ENCODE data around the gene NKIRAS2.
"Not testable (repeated sequence)": the region's sequence is repeated elsewhere in the genome, so short reads cannot be mapped to it uniquely, and the experiment has no call there.

Gene NKIRAS2

DNA sequence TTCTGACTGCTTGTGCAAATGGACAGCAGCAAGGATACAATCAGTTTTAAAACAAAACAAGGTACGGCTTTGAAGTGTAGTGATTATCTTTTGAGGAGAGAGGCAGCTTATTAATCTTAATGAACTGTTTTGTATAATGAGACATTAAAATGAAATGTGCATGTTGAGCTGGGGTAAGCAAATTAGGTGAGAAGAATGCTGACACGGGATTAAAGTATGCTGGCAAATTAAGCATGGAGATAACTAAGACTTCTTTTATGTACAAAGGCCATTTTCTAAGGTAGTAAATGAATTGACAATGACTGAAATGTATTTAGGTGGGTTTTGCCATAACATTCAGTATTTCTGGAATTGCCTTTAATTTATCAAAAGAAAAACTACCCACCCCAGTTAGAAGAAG lies 21.4 kb upstream of the NKIRAS2 start:
- DNase-seq (ENCODE audit: low spot score): no peak

DNA sequence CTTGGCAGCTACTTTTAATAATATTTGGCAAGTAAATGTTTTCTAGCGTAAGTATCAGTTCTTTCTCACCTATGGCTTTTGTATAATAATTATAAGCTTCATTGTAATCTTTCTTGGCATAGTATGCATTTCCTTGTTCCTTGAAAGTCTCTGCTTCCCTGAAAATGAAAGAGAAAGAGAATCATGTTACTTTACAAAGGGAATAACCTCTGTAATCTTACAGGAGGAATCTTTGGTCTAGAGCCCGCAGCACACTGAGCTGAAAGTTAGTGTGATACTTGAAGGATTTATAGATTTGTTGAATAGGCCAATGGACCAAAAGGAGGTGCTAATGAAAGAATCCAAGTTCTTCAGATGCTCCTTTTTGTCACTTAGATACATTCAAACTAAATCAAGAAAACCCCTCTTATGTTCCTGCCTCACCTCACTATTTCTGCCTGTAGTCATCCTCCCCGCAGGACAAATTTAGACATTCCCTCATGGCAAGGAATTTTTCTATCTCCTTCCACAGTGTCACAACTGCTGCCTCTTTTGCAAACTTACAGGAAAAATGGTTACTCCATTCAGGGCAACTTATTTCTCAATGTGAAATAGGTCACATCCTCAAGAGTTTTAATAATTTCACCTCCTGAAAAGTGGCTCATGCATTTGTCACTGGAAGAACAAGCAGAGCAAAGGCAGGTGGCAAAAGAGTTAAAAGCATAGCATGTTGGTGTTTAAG lies 19.3 kb upstream of the NKIRAS2 start:
- DNase-seq (ENCODE audit: low spot score): no peak

DNA sequence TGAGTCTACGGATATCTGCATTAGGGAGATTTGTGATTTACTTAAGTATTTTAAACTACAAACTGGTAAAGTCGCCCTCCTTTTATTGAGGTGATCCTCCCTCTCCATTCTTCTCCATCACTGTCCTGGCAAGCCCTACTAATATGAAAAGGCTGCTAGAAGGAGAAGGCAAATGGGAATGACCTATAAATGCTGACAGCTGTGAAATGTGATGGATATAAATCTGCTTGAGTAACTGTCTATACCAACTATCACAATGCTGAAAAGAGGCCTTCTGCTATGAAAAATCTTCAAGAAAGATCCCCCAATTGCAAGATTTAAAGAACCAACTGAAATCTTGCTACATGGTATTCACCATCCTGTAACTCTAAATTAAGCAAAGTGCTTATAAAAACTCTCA lies 18.2 kb upstream of the NKIRAS2 start:
- no peak for DNase-seq (ENCODE audit: low spot score)

DNA sequence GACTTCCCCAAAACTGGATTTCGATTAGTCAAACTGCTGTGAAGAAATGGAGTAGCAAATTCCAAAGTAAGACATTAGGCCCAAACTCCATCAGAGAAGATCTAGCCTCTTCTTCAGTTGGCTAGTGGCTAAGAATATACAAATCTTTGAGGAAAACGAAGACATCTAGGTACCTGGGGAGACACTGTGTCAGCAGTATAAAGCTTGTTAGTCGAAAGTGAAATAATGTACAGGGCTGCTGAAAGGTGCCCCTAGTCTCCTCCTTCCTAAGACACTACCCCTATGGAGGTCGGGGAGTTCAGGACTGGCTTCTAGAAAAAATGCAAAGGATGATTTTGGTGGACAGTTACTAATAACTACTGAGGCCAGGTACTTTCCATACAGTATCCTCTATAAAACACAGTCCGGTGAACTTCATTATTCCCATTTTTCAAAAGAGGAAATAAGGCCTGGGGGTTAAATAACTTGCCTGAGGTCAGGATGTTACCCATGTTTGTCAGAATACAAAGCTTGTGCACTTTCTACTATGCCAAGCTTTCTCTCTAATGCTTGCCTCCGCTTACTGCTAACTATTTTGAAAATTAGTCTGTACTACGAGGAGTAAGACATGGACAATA lies 17.6 kb upstream of the NKIRAS2 start:
- no peak for DNase-seq (ENCODE audit: low spot score)

DNA sequence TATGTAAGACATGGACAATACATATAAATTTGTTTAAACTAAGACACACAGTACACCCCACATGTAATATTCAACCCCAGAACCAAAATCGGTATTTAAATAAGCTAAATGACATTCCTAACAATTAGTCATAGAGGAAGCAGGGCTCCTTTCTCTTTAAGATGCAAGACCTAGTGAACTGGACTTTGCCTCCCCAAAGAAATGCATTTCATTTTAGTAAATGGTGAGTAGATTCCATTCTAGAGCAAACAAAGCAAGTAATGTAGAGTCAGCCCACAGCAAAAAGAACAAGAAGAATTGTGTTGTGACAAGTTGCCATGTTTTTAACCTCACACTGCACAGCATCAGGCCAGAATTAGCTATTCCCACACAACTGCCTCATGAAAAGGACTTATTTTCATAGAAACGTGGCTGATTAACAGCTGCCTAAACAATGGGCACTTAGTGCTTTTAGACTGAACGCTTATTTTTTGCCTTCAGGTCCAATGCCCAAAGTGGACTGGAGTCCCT lies 17.0 kb upstream of the NKIRAS2 start:
- no peak for DNase-seq (ENCODE audit: low spot score)

DNA sequence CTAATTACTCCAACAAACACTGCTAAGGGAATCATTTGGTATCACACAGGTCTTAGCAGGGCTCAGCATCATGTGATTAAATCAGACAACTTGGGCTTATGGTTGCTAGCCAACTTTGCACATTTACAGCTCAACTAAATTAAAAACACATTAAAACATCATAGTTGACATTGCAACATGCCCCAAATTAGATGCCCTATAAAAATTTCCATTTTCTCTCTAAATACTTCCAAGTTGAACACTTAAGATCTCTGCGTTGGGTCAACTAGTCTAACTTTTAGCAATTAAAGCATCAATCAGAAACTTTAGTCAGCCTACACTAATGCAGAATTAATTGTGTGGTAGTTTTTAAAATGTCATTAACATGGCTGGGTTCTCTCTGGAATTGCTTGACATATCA lies 14.7 kb upstream of the NKIRAS2 start:
- DNase-seq (ENCODE audit: low spot score): no peak

DNA sequence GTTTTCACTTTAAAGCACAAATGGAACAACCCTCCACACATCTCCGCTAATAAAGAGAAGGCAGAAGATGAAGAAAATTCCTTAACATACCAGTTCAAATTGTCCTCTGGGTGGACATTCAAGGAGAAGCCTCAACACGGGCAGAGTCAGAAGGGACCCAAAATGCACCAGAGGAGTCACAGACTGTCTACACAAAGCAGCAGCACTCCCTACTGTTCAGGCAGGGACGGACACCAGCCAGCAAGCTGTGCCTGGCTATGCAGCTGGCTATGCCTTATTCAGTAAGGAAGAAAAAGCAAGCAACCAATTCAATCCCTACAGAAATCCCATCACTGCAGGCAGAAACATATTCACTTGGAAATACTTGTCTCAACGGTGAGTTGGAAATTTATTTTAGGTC lies 10.7 kb upstream of the NKIRAS2 start:
- DNase-seq (ENCODE audit: low spot score): no peak

DNA sequence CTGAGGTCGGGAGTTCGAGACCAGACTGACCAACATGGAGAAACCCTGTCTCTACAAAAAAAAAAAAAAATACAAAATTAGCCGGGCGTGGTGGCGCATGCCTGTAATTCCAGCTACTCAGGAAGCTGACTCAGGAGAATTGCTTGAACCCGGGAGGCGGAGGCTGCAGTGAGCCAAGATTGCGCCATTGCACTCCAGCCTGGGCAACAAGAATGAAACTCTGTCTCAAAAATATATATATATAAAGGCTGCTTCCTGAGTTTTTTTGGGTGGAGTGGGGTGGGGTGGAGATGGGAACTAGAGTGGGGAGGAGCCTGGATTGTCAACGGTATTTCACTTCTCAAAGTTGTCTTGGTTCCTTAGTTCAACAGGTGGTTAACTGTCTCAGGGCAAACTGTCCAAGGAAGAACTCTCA lies 9.6 kb upstream of the NKIRAS2 start:
- DNase-seq (ENCODE audit: low spot score): not testable (repeated sequence)

DNA sequence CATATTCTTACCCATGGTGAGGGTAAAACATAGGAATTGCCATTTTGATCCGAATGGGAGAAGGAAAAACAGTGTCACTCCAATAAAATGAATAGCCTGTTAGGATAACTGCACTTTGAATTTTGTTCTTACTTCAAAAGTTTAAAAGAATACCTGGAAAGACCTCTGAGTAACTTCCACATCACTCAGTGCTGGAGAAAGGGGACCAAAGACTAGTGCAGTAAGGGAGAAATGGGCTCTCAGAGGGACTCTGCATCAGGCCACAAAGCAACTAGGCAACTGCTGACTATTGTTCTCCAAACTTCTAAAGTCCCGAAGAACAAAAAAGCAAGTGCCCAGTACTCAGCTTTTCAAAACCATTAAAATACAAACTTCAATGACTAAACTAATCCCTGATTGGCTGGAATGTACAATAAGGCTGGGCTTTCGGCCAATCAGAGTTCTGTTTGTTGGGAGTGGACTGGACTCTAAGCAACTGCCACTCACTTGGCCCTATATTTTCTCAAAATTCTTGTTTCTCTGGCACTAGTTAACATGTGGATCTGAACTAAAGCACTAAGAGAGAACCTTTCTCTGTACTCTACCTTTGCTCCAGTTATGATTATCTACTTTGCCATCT lies 8.9 kb upstream of the NKIRAS2 start:
- no peak for DNase-seq (ENCODE audit: low spot score)

DNA sequence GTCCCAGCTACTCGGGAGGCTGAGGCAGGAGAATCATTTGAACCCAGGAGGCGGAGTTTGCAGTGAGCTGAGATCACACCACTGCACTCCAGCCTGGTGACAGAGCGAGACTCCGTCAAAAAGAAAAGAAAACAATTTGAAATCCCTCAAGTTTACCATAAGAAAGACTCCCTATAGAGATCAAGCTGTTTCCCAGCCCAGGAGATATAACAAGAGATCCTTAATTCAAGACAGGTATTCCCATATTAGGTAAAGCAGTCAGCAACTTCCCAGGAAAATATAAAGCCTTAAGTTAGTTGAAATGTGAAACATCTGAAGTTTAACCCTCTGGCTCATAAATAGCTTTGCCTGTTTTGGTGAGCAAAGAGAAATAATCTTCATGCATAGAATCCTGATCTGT lies 7.5 kb upstream of the NKIRAS2 start:
- DNase-seq (ENCODE audit: low spot score): not testable (repeated sequence)

DNA sequence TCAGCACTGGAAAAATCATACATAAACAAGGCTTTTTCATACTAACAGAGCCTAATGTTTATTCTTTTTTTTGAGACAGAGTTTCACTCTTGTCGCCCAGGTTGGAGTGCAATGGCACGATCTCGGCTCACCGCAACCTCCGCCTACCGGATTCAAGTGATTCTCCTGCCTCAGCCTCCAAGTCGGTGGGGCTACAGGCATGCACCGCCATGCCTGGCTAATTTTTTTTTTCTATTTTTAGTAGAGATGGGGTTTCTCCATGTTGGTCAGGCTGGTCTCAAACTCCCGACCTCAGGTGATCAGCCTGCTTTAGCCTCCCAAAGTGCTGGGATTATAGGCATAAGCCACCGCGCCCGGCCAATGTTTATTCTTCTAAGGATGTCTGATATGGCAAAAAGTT lies 6.2 kb upstream of the NKIRAS2 start:
- DNase-seq (ENCODE audit: low spot score): not testable (repeated sequence)

DNA sequence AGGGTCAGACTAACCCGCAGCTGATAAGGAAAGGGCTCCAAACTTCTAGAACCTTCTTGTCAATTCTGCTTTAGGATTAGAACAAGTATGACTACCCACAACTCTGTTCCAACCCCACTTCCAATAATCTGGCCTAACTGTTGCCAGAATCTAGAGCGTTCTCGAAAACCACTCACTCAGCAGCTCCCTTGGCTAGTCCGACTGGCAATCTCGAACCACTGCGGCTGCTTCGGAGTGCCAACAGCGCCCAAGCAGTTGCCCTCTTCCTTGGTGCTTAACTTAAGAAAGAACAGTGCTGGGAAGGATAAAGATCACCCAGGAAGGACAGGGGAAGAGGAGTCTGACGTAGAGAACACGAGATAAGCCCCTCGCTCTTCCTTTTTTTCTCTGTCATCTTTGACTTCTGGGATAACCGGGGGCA lies 3.5 kb upstream of the NKIRAS2 start:
- DNase-seq (ENCODE audit: low spot score): no peak

DNA sequence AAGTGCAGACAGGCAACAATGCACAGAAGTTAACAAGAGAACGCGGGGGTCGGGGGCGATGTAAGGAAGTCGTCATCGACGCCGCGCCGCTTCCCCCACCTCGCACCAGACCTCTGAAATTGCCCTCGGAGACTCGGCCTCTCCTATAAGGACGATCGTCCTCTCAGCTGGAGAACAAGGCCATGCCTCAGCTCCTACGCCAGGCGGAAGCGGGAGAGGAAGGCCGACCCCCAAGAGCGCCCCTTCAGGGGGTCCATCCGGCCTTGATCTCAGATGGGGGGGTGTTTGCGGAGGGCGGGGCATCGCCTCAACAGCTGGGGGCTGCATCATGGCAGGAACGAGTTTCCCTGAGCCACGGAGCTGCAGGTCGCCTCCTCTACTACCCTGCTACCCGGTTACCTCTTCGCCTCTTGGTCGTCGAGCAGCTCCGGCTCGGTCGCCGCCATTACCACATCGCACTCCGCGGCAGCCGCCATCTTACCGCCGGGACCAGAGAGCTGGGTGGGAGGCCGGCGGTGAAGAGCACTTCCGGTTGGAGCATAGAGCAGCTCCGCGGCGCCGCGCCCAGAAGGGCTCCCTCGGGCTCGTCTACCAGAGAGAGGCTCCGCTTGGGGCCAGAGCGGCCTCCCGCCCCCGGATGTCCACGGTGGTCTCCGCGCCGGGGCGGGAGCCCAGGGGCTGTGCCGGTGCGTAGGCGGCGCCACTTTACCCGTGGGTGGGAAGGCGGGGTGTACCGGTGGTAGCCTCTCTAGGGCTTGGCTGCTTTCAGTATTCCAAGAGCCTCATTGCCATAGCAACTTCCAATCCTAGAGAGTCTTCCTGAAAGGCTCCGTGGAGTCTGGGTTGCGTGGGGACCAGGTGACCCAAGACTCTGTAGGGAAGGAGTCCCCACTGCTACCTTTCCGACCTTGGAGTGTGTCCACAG lies 2.7 kb upstream of the NKIRAS2 start, which contains the start of gene DNAJC7:
TSS of gene DNAJC7 (minus strand) at position 499 of the 925 bp plus-strand sequence. CDS start at position 476, 23 bp downstream.
- peak; percentile 91 for DNase-seq (ENCODE audit: low spot score)

DNA sequence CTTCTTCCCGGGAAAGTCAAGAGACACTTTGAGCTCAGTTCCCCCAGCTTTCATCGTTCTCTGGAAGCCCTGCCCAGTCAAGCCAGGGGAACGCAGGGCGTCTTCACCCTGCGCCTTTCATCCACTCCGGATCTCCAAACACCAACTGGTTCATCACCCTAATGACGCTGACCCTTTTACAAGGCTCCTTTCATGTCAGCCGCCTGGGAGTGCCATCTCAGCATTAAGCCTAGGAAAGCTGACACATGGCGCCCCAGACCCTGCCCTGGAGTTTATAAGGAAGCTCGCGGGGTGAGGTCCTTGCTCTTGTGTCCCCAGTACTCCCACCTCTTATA lies 2.1 kb upstream of the NKIRAS2 start:
- no peak for DNase-seq (ENCODE audit: low spot score)

DNA sequence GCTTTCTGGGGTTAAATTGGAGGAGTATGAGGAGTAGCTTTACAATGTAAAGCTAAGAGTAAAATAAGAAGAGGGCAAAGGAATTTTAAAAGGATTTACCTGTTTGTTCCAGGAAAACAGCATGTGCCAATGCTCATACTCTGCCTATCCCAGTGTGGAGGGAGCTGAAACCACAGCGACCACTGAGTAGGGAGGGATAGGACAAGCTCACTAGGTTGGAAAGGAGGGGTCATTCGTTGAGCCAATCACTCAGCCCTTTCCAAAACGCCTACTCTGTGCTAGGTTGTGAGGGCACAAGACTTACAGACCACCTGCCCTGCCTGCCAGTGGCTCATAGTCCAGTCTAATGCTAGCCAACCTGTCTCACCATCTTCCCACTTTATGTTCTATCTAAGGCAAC lies 1.6 kb upstream of the NKIRAS2 start:
- DNase-seq (ENCODE audit: low spot score): no peak

DNA sequence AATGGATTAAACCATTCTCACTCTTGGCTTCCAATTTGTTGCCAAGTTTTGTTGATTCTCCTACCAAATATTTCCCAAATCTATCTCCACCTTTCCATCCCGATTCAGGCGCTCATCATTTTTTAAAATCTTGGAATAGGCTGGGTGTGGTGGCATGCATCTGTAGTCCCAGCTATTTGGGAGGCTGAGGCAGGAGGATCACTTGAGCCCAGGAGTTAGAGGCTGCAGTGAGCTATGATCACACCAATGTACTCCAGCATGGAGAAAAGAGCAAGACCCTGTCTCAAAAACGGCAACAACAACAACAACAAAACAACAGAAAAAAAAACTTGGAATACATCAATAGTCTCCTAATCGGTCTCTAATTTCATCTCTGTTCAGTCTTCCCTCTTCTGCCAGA lies 902 bp upstream of the NKIRAS2 start:
- DNase-seq (ENCODE audit: low spot score): no peak

DNA sequence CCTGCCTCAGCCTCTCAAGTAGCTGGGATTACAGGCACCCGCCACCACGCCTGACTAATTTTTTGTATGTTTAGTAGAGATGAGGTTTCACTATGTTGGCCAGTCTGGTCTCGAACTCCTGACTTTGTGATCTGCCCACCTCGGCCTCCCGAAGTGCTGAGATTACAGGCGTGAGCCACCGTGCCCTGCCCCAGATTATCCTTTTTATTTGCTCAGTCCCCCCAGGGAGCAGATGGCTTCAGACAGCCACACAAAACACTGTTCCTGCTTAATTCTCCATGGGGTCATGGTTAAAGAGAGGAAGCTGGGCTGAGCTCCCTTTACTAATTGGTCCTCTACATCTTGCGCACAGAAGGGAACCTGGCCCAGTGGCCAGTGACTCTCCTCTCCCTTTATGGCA lies 955 bp downstream of the NKIRAS2 start:
- not testable (repeated sequence) for DNase-seq (ENCODE audit: low spot score)

DNA sequence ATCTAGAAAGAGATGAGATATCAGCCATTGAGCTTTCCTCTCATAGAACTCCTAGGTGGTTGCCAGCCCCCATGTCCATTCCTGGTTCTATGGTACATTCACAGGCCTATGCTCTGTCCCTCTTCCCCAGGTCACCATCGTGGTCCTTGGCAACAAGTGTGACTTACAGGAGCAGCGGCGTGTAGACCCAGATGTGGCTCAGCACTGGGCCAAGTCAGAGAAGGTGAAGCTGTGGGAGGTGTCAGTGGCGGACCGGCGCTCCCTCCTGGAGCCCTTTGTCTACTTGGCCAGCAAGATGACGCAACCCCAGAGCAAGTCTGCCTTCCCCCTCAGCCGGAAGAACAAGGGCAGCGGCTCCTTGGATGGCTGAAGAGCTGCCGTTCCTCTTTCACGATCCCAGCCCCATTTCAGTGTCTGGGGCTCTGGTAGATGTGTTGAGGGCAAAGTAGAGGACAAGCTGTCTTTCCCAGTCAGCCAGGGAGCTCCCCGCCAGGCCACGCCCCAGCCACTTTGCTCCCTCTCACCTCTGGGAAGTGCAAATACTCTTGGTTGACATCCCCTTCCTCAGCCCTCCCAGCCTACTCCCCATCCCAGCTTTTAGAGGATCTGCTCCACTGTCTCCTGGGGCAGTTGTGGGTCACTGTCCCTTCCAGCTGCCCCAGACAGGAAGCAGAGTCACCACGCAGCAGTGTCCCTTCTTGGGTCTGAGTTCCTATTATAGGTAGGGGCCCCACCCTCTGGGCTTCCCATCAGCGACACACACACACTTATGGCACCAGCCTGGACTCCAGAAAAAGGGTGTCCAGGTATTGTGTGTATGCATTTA lies 3.8 kb downstream of the NKIRAS2 start:
- no peak for DNase-seq (ENCODE audit: low spot score)

DNA sequence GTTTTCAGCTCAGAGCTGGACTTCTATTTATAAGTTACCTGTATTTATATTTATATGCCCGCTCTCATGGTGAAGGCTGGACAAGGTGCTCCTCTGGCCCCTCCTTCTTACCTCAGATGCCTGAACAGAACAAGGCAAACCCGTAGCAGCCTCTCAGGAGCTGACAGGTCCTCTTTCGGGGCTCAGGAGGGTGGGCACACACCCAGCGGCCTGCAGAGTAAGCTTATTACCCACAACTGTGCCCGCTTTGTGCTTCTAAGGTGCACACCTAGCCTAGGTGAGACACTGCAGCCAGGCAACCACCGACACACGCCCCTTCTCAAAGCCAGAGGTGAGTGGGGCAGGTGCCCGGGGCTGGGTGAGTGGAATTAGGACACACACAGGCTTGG lies 5.3 kb downstream of the NKIRAS2 start:
- DNase-seq (ENCODE audit: low spot score): no peak

DNA sequence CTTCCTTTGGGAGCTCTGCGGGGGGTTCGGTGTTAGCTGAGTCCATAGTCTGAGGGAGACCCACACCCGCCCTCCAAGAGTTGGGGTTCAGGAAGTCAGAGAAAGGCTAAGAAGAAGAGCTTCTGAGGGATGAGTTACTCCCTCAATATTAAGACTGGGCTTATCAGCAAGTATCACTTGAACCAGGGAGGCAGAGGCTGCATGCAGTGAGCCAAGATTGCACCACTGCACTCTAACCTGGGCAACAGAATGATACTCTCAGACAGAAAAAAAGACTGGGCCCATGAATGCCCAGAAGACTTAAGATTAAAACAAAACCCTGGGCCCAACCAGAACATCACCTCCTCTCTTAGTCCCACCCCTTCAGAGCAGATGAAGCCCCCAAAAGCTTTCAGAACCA lies 6.0 kb downstream of the NKIRAS2 start:
- no peak for DNase-seq (ENCODE audit: low spot score)

DNA sequence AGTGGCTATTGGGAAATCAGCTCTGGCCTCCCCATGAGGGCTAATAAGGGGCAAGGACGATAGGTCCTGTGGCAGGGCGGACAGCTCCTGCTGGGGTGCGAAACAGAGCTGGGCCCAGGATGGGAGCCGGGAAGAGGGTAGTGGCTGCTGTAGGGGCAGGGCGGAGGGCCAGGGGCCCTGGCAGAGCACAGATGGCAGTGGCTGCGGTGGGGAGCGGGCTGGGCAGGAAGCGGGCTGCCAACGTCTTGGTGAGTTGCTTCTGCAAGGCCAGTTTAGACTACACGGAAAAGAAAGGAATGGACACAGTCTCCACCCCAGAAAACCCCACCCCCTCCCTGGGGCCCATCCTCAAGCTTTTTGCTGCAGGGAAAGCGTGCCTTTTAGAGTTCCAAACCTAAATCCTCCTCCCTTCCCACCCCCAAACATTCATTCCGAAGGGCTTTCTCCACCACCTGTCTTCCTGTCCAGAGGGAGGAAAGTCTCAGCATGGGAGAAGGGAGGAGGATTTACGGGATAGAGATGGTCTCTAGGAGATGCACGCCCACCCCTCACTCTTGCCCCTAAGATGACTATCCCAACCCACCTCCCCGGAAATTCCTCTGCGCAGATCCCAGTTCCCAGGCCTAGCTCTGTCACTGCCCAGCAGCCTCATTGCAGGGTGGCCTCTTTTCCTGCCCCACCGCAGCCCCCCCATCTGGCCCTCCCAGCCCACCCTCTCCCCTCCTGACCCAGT lies 7.1 kb downstream of the NKIRAS2 start:
- DNase-seq (ENCODE audit: low spot score): no peak
